Breast epithelium (tissue), 4 donors: ENCODE data around the gene ZNF785. TPM values are rescaled to one million over a fixed set of nuclear protein-coding genes. Genes with fewer than 3 reads are reported as not detected.
"Not testable (repeated sequence)": the region's sequence is repeated elsewhere in the genome, so short reads cannot be mapped to it uniquely, and the experiment has no call there.

ENCODE experiments used
- DNase-seq, 2 donors: peaks; one replicate each; pipeline ENCODE4 v3.0.0-alpha.2; 2019; ENCODE audit warnings: low spot score in 2 of 2
- H3K27ac ChIP-seq, 2 donors: fragments of 200-600 bp; sonication (generic) in 1 of 2; one replicate each; pipeline ENCODE4 v1.5.1; 2016 to 2019; ENCODE audit warnings: mild to moderate bottlenecking in 1 of 2
- H3K27me3 ChIP-seq, 2 donors: fragments of 200-600 bp; sonication (generic) in 1 of 2; one replicate each; pipeline versions ENCODE4 v1.5.1 to v1.6.0; 2017 to 2019; ENCODE audit warnings: control low read depth in 1 of 2, mild to moderate bottlenecking in 1 of 2
- H3K36me3 ChIP-seq: fragments of 200-600 bp; one replicate; pipeline ENCODE4 v1.5.1; 2019
- H3K4me1 ChIP-seq, 2 donors: fragments of 200-600 bp; sonication (generic); one replicate each; pipeline ENCODE4 v1.5.1; 2016 to 2019; ENCODE audit warnings: control low read depth in 1 of 2
- H3K4me3 ChIP-seq, 3 donors: fragments of 200-600 bp; sonication (generic); 1 replicate in 2 of 3; 2 replicates in 1 of 3; pipeline ENCODE4 v1.5.1; 2016 to 2019; ENCODE audit warnings: mild to moderate bottlenecking in 3 of 3, moderate library complexity in 2 of 3
- H3K9me3 ChIP-seq, 2 donors: fragments of 200-600 bp; sonication (generic) in 1 of 2; one replicate each; pipeline ENCODE4 v1.5.1; 2016 to 2019; ENCODE audit warnings: control low read depth in 1 of 2
- POLR2A ChIP-seq: fragments of 450-650 bp; IDR thresholded peaks from one replicate; pipeline ENCODE4 v1.6.1; 2016; ENCODE audit warnings: antibody characterized with exemption, mild to moderate bottlenecking, moderate library complexity
- POLR2AphosphoS5 ChIP-seq, 3 donors: sonication (generic); formaldehyde crosslinking; IDR thresholded peaks; one replicate each; pipeline ENCODE4 v1.6.1; 2017; ENCODE audit warnings: antibody characterized with exemption in 3 of 3
- intact Hi-C: fragments of 100-400 bp; cut with DNase I; formaldehyde crosslinking; loops from one replicate; pipeline ENCODE4 v1.15.1; 2023; ENCODE audit warnings: low total_unique reads
- total RNA-seq, 3 donors: library from RNA; depleted of rRNA; stranded (reverse); fragments of >200 nt; gene quantifications; one replicate each; pipeline ENCODE4 v1.1.0, GENCODE V29; 2016
- TF ChIP-seq, protein P1 (sequence below), 3 donors: fragments of 450-650 bp; IDR thresholded peaks; one replicate each; pipeline ENCODE4 v1.5.1; 2016 to 2017; ENCODE audit warnings: antibody characterized with exemption in 3 of 3, mild to moderate bottlenecking in 3 of 3, moderate library complexity in 3 of 3

The ZNF785 gene
- total RNA-seq, 3 donors from 2014 or later, result 6.7 to 14.4 (median 12.0) TPM

DNA sequence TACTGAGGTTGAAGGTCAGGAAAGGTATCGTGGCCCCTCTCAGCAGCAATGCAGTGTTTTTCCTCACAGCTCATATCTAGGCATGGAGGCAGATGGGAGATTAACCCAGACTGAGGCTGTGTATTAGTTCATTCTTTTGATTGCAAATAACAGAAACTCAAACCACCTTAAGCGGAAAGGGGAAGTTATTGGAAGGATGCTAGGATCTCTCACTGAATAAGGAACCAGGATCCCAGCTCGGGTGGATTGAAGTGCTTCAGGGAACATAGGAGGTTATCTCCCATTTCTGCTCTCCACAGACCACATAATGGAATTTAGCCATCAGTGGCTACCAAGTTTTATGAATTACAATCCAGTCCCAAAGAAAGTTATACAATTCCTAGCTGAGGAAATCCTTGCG lies 16.5 kb upstream of the ZNF785 start:
- Histone ChIP-seq H3K4me1 (no peaks in the 10 kb centered on the region), H3K27me3 (no peaks in the 10 kb centered on the region), H3K9me3 (no peaks in the 10 kb centered on the region), H3K36me3 (peaks cover 12% of the 10 kb centered on the region), H3K4me3 (no peak overlapping the region), H3K27ac (no peak overlapping the region)
- intact Hi-C loops, result no loop called here
- no peak for DNase-seq
- TF ChIP-seq POLR2AphosphoS5 (IDR thresholded peaks at IDR 0.05) (no peak), POLR2A (no peak)
- TF ChIP-seq, protein P1, sequence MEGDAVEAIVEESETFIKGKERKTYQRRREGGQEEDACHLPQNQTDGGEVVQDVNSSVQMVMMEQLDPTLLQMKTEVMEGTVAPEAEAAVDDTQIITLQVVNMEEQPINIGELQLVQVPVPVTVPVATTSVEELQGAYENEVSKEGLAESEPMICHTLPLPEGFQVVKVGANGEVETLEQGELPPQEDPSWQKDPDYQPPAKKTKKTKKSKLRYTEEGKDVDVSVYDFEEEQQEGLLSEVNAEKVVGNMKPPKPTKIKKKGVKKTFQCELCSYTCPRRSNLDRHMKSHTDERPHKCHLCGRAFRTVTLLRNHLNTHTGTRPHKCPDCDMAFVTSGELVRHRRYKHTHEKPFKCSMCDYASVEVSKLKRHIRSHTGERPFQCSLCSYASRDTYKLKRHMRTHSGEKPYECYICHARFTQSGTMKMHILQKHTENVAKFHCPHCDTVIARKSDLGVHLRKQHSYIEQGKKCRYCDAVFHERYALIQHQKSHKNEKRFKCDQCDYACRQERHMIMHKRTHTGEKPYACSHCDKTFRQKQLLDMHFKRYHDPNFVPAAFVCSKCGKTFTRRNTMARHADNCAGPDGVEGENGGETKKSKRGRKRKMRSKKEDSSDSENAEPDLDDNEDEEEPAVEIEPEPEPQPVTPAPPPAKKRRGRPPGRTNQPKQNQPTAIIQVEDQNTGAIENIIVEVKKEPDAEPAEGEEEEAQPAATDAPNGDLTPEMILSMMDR (IDR thresholded peaks at IDR 0.05), result no peak

DNA sequence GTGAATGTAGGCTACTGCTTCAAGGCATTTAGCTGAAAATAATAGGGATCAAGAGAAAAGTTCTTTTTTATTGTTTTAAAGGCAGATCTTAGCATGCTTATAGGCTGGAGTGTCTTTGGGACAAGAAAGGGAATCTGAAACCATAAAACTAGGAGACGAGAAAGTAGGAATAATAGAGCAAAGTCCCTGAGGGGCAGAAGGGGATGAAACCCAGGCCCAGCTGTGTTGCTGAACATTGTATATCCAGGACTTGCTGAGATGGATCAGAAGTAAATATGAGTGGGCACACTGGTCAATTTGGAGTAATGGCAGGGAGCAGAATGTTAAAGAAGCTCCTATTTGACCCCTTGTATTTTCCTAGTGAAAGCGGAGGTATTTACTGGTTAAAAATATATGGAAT lies 15.4 kb upstream of the ZNF785 start:
- intact Hi-C loops, result no loop called here
- TF ChIP-seq POLR2AphosphoS5 (IDR thresholded peaks at IDR 0.05) (no peak), POLR2A (no peak)
- TF ChIP-seq, protein P1 (IDR thresholded peaks at IDR 0.05), result no peak

DNA sequence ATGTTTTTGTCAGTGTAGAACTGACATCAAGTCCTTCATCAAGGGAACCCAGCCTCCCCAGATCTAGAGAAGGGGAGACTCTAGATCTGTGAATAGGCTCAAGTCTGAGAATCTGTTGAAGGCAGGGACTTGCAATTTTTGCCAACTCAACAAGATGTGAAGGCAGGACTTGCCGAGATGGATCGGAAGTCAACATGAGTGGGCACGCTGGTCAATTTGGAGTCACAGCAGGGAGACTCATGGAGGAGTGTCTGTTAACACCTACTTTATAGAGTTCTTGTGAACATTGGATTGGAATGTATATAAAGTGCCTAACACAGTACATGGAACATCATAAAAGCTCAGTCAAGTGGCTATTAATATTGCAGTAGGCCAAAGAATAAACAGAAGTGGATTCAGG lies 14.7 kb upstream of the ZNF785 start:
- Histone ChIP-seq H3K27ac (no peak overlapping the region), H3K36me3 (peaks cover 12% of the 10 kb centered on the region), H3K27me3 (no peaks in the 10 kb centered on the region), H3K9me3 (no peaks in the 10 kb centered on the region), H3K4me1 (no peaks in the 10 kb centered on the region), H3K4me3 (no peak overlapping the region)
- TF ChIP-seq POLR2AphosphoS5 (IDR thresholded peaks at IDR 0.05), result no peak
- TF ChIP-seq, protein P1 (IDR thresholded peaks at IDR 0.05), result no peak
- TF ChIP-seq POLR2A, result no peak
- intact Hi-C loops, result no loop called here
- DNase-seq, result no peak

More for the DNA sequence above, 15.4 kb upstream of the ZNF785 start:
- no peak for DNase-seq
- H3K27me3 ChIP-seq, result no peaks in the 10 kb centered on the region
- peaks cover 12% of the 10 kb centered on the region for H3K36me3 ChIP-seq
- no peaks in the 10 kb centered on the region for H3K9me3 ChIP-seq
- no peak overlapping the region for H3K4me3 ChIP-seq
- no peaks in the 10 kb centered on the region for H3K4me1 ChIP-seq
- no peak overlapping the region for H3K27ac ChIP-seq

DNA sequence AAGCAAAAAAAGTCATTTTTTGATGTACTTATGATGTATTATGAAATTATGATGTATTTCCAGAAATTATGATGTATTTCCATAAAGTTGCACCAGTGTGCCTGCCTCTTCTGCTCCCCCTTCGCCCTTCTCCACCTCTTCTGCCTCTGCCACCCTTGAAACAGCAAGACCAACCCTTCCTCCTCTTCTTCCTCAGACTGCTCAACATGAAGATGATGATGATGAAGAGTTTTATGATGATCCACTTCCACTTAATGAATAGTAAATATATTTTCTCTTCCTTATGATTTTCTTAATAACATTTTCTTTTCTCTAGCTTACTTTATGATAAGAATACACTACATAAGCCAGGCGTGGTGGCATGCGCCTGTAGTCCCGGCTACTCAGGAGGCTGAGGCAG lies 7.4 kb upstream of the ZNF785 start:
- no peak for TF ChIP-seq POLR2AphosphoS5 (IDR thresholded peaks at IDR 0.05)
- TF ChIP-seq, protein P1 (IDR thresholded peaks at IDR 0.05), result no peak
- TF ChIP-seq POLR2A, result no peak

DNA sequence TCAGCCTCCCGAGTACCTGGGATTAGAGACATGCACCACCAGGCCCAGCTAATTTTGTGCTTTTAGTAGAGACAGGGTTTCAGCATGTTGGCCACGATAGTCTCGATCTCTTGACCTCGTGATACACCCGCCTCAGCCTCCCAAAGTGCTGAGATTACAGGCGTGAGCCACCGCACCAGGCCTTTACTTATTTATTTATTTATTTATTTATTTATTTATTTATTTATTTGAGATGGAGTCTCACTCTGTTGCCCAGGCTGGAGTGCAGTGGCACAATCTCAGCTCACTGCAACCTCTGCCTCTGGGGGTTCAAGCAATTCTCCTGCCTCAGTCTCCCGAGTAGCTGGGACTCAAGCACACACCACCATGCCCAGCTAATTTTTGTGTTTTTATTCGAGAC lies 5.4 kb upstream of the ZNF785 start:
- H3K9me3 ChIP-seq, intact Hi-C loops, H3K4me1 ChIP-seq, H3K36me3 ChIP-seq, H3K27ac ChIP-seq, H3K27me3 ChIP-seq, DNase-seq, H3K4me3 ChIP-seq: not testable (repeated sequence)

More for the DNA sequence above, 7.4 kb upstream of the ZNF785 start:
- Histone ChIP-seq H3K27ac (no peak overlapping the region), H3K36me3 (no peaks in the 10 kb centered on the region), H3K4me1 (no peaks in the 10 kb centered on the region), H3K9me3 (no peaks in the 10 kb centered on the region), H3K4me3 (no peak overlapping the region), H3K27me3 (no peaks in the 10 kb centered on the region)
- intact Hi-C loops, result no loop called here
- DNase-seq, result no peak

DNA sequence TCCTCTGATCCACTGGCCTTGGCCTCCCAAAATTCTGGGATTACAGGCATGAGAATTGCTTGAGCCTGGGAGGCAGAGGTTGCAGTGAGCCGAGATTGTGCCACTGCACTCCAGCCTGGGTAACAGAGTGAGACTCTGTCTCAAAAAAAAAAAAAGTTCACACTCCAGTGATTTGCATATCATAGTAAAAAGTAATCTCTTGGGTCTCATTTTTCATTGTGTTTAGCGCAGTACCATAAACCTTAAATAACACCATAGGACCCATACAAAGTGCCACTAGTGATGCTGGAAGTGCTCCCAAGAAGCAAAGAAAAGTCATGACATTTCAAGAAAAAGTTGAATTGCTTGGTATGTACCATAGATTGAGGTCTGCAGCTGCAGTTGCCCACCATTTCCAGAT lies 4.1 kb upstream of the ZNF785 start:
- H3K27me3 ChIP-seq, H3K36me3 ChIP-seq, DNase-seq, H3K4me3 ChIP-seq, H3K4me1 ChIP-seq, intact Hi-C loops, H3K9me3 ChIP-seq, H3K27ac ChIP-seq: not testable (repeated sequence)
